Colonic mucosa (tissue), 4 donors: ENCODE results near the gene TRIM9. TPM values are rescaled to one million over a fixed set of nuclear protein-coding genes. Genes with fewer than 3 reads are reported as not detected.

Experiments used
- DNase-seq: peaks from one replicate; pipeline ENCODE4 v3.0.0-alpha.2; 2020
- H3K27ac ChIP-seq: fragments of 200-600 bp; one replicate; pipeline ENCODE4 v1.8.0; 2021
- H3K27me3 ChIP-seq: fragments of 200-600 bp; one replicate; pipeline ENCODE4 v1.8.0; 2021
- H3K36me3 ChIP-seq: fragments of 200-600 bp; one replicate; pipeline ENCODE4 v1.8.0; 2021
- H3K4me1 ChIP-seq: fragments of 200-600 bp; one replicate; pipeline ENCODE4 v1.8.0; 2021; ENCODE audit warnings: mild to moderate bottlenecking
- H3K4me3 ChIP-seq: fragments of 200-600 bp; one replicate; pipeline ENCODE4 v1.8.0; 2021
- H3K9ac ChIP-seq, 2 donors: one replicate each; pipeline ENCODE4 v1.7.0; 2013; ENCODE audit warnings: control low read depth in 2 of 2, low read depth in 2 of 2, low read length in 2 of 2
- H3K9me3 ChIP-seq: fragments of 200-600 bp; one replicate; pipeline ENCODE4 v1.8.0; 2021
- CTCF ChIP-seq: fragments of 200-600 bp; IDR thresholded peaks from one replicate; pipeline ENCODE4 v1.8.0; 2022; ENCODE audit warnings: antibody characterized with exemption, mild to moderate bottlenecking
- intact Hi-C: fragments of 100-400 bp; cut with DNase I; formaldehyde crosslinking; loops from one replicate; pipeline ENCODE4 v1.14.1; 2022
- total RNA-seq, 2 donors: library from RNA; stranded (reverse); fragmentation: NEBNext Ultra II Directional in 1 of 2; extraction: Animal tissue kit (Norgen Biotek cat#: 25700) in 1 of 2; gene quantifications; one replicate each; pipeline ENCODE4 v1.2.1, GENCODE V29; 2021
- donor health status: healthy.
- donor health status: DM: no; HTN: no; CAD: no.
- donor health status: DM: no; HTN: no; CAD: no.

Gene TRIM9
- total RNA-seq, 2 donors from 2014 or later, result 0.49 to 0.66 TPM

GRCh38 chr14:51094282-51094821 lies 553 bp downstream of the TRIM9 start:
- intact Hi-C loops, result loop anchor here (10.0 kb wide), 1 partner anchor 130 kb away; no protein-coding TSS in a partner anchor
- peaks cover 17% of the 10 kb centered on the region for H3K27me3 ChIP-seq
- peaks cover 16% of the 10 kb centered on the region for H3K4me1 ChIP-seq
- H3K9me3 ChIP-seq, result no peaks in the 10 kb centered on the region
- H3K9ac ChIP-seq, result peak overlapping the region in 1 of 2 donors; percentile 12
- DNase-seq, result peak; percentile 18
- no peak for TF ChIP-seq CTCF
- H3K4me3 ChIP-seq, result peak overlapping the region; percentile 63
- no peaks in the 10 kb centered on the region for H3K36me3 ChIP-seq
- H3K27ac ChIP-seq, result no peak overlapping the region

- peak overlapping the region; percentile 63 for H3K4me3 ChIP-seq
- no peak overlapping the region for H3K27ac ChIP-seq
- peaks cover 17% of the 10 kb centered on the region for H3K27me3 ChIP-seq
- H3K9me3 ChIP-seq, result no peaks in the 10 kb centered on the region
- no peak for TF ChIP-seq CTCF
- no peak overlapping the region for H3K9ac ChIP-seq
- H3K36me3 ChIP-seq, result no peaks in the 10 kb centered on the region
- peak; percentile 40 for DNase-seq
- peaks cover 16% of the 10 kb centered on the region for H3K4me1 ChIP-seq
- intact Hi-C loops, result loop anchor here (10.0 kb wide), 1 partner anchor 131 kb away; no protein-coding TSS in a partner anchor
Observed at GRCh38 chr14:51093371-51094281, 1.3 kb downstream of the TRIM9 start.

- H3K4me3 ChIP-seq, result no peak overlapping the region
- no peak overlapping the region for H3K9ac ChIP-seq
- peaks cover 17% of the 10 kb centered on the region for H3K27me3 ChIP-seq
- intact Hi-C loops, result loop anchor here (10.0 kb wide), 1 partner anchor 132 kb away; no protein-coding TSS in a partner anchor
- no peak for DNase-seq
- H3K4me1 ChIP-seq, result peaks cover 16% of the 10 kb centered on the region
- TF ChIP-seq CTCF, result no peak
- H3K27ac ChIP-seq, result no peak overlapping the region
- H3K36me3 ChIP-seq, result no peaks in the 10 kb centered on the region
- H3K9me3 ChIP-seq, result no peaks in the 10 kb centered on the region
Observed at GRCh38 chr14:51092965-51093364, 1.9 kb downstream of the TRIM9 start.

GRCh38 chr14:51089278-51089677 lies 5.6 kb downstream of the TRIM9 start:
- intact Hi-C loops, result no loop called here
- Histone ChIP-seq H3K27me3 (peaks cover 12% of the 10 kb centered on the region), H3K27ac (no peak overlapping the region), H3K4me1 (peaks cover 8% of the 10 kb centered on the region), H3K36me3 (no peaks in the 10 kb centered on the region), H3K4me3 (no peak overlapping the region), H3K9ac (no peak overlapping the region), H3K9me3 (no peaks in the 10 kb centered on the region)
- no peak for DNase-seq
- no peak for TF ChIP-seq CTCF

- Histone ChIP-seq H3K4me1 (no peaks in the 10 kb centered on the region), H3K27me3 (no peaks in the 10 kb centered on the region), H3K36me3 (no peaks in the 10 kb centered on the region), H3K9me3 (no peaks in the 10 kb centered on the region), H3K27ac (no peak overlapping the region), H3K9ac (no peak overlapping the region), H3K4me3 (no peak overlapping the region)
- no peak for TF ChIP-seq CTCF
- peak; percentile 75 for DNase-seq
- intact Hi-C loops, result no loop called here
Observed at GRCh38 chr14:51087031-51087441, 7.9 kb downstream of the TRIM9 start.
